WTC11 (cell line): Measurements from ENCODE around the gene PKP2.

Experiments used
- ELF4 ChIP-seq: sonication (generic); formaldehyde crosslinking; IDR thresholded peaks from 2 replicates; pipeline ENCODE4 v1.8.1; 2022; ENCODE audit warnings: low read depth, mild to moderate bottlenecking, moderate library complexity, missing genetic modification reagents
- HMGA2 ChIP-seq: fragments of 250-450 bp; sonication (Bioruptor Pico); IDR thresholded peaks from 2 replicates; pipeline ENCODE4 v1.4.0; 2021; ENCODE audit warnings: mild to moderate bottlenecking, moderate library complexity
- NFYB ChIP-seq: sonication (generic); formaldehyde crosslinking; conservative IDR thresholded peaks from 2 replicates; pipeline ENCODE4 v1.8.0; 2022; ENCODE audit warnings: low read depth, missing genetic modification reagents
- TEAD4 ChIP-seq: sonication (generic); formaldehyde crosslinking; IDR thresholded peaks from 2 replicates; pipeline ENCODE4 v1.8.0; 2022; ENCODE audit warnings: mild to moderate bottlenecking, missing genetic modification reagents
- TF ChIP-seq, protein P1 (sequence below): fragments of 200-600 bp; IDR thresholded peaks from 2 replicates; pipeline ENCODE4 v1.8.0; 2022; ENCODE audit warnings: antibody characterized with exemption
- TF ChIP-seq, protein P2 (sequence below): sonication (generic); formaldehyde crosslinking; IDR thresholded peaks from 2 replicates; pipeline ENCODE4 v1.8.1; 2022; ENCODE audit warnings: missing genetic modification reagents, borderline replicate concordance
- TF ChIP-seq, protein P3 (sequence below): sonication (generic); formaldehyde crosslinking; IDR thresholded peaks from 2 replicates; pipeline ENCODE4 v1.8.0; 2022; ENCODE audit warnings: mild to moderate bottlenecking, missing genetic modification reagents

DNA sequence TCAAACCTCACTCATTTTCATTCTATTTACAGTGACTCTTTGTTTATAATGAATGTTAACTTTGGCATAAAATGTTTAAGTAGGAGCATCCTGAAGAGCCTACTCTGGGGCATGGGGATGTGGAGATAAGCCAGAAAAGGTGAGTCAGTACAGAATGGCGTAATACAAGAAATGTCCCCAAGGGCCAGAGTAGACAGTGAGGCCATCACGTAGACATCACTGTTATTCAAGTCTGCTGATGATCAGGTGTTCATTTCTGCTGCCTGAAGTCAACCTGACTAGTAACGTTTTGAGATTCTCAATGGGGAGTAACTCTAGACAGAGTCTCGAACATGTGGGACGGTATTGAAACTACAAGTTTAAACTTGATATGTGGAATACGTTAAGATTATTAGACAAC is 47.6 kb upstream of the PKP2 start:
- TF ChIP-seq ELF4 (CRISPR knock-in tag) (no peak), HMGA2 (no peak), TEAD4 (CRISPR knock-in tag) (no peak), NFYB (CRISPR knock-in tag) (no peak)
- TF ChIP-seq, protein P1, sequence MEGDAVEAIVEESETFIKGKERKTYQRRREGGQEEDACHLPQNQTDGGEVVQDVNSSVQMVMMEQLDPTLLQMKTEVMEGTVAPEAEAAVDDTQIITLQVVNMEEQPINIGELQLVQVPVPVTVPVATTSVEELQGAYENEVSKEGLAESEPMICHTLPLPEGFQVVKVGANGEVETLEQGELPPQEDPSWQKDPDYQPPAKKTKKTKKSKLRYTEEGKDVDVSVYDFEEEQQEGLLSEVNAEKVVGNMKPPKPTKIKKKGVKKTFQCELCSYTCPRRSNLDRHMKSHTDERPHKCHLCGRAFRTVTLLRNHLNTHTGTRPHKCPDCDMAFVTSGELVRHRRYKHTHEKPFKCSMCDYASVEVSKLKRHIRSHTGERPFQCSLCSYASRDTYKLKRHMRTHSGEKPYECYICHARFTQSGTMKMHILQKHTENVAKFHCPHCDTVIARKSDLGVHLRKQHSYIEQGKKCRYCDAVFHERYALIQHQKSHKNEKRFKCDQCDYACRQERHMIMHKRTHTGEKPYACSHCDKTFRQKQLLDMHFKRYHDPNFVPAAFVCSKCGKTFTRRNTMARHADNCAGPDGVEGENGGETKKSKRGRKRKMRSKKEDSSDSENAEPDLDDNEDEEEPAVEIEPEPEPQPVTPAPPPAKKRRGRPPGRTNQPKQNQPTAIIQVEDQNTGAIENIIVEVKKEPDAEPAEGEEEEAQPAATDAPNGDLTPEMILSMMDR: no peak
- TF ChIP-seq, protein P2, sequence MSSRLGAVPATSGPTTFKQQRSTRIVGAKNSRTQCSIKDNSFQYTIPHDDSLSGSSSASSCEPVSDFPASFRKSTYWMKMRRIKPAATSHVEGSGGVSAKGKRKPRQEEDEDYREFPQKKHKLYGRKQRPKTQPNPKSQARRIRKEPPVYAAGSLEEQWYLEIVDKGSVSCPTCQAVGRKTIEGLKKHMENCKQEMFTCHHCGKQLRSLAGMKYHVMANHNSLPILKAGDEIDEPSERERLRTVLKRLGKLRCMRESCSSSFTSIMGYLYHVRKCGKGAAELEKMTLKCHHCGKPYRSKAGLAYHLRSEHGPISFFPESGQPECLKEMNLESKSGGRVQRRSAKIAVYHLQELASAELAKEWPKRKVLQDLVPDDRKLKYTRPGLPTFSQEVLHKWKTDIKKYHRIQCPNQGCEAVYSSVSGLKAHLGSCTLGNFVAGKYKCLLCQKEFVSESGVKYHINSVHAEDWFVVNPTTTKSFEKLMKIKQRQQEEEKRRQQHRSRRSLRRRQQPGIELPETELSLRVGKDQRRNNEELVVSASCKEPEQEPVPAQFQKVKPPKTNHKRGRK: no peak
- TF ChIP-seq, protein P3, sequence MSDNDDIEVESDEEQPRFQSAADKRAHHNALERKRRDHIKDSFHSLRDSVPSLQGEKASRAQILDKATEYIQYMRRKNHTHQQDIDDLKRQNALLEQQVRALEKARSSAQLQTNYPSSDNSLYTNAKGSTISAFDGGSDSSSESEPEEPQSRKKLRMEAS (CRISPR knock-in tag): no peak
